ENCODE data around the gene KCNA5. TPM values are rescaled to one million over a fixed set of nuclear protein-coding genes. Genes with fewer than 3 reads are reported as not detected.
A peak's percentile ranks its signal among the peaks of the same experiment; 100 is the strongest.

Gene KCNA5
- total and polyA plus RNA-seq, 8 donors = 0.25 to 11.1 (median 0.91) TPM

DNA sequence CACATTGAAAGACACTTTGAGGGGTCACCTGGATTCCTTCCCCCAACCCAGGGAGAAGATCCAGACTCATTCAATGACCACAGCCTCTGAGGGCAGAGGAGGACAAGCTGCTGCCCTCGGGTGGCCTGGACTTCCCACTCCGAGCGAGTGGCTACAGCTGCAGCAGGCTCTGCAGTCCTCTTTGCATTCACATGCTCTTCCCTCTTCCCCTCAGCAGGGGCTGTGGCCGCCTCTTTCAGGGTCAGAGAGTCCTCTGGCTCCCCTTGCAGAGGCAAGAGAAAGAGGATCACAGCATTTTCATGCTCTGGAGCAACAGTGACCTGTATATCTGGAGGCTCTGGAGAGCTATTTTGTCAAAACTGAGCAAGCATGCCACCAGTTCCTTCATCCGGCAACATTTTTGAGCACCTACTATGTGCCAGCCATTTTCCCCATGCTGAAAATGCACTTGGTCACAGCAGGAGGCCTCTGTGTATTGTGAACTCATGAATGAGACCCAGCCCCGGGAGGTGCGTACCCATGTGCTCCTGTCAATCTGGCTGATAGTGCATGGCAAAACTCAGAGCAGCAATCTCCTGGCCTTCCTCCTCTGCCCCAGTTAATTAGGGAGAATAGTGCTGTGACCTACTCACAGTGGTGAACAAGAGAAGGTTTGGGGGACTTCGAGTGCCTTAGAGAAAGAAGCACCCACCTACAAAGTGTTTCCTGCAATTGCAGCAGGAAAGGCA, 42.9 kb upstream of the KCNA5 start:
- TF ChIP-seq CTCF (IDR thresholded peaks at IDR 0.05) = no peak
- ATAC-seq = no peak
- no peak for DNase-seq
- 51 to 57% methylated on average over 8 of the region's 8 CpGs for WGBS, 2 donors
- H3K36me3 ChIP-seq = no peaks in the 10 kb centered on the region
- FAIRE-seq = no peak
- H3K27ac ChIP-seq = no peak overlapping the region
- H3K4me3 ChIP-seq = no peak overlapping the region
- H3K9me3 ChIP-seq = no peaks in the 10 kb centered on the region
- intact Hi-C loops (cut with DNase I) = loop anchor here in 2 of 3 donors (5.0 kb wide), 2 partner anchors 144 to 149 kb away; no protein-coding TSS in a partner anchor
- H3K4me1 ChIP-seq = no peaks in the 10 kb centered on the region
- no peaks in the 10 kb centered on the region for H3K27me3 ChIP-seq

- FAIRE-seq (no peak), ATAC-seq (peak; percentile 86 to 99 (median 98)), DNase-seq (peak; percentile 49 to 82 (median 70))
- no peaks in the 10 kb centered on the region for H3K9me3 ChIP-seq
- no peaks in the 10 kb centered on the region for H3K36me3 ChIP-seq
- intact Hi-C loops (cut with DNase I) = loop anchor here in 2 of 3 donors (5.0 kb wide), 2 partner anchors 146 to 151 kb away; no protein-coding TSS in a partner anchor
- no peak overlapping the region for H3K4me3 ChIP-seq
- H3K27ac ChIP-seq = no peak overlapping the region
- 13 to 18% methylated on average over 9 of the region's 9 CpGs for WGBS, 2 donors
- H3K4me1 ChIP-seq = no peaks in the 10 kb centered on the region
- TF ChIP-seq CTCF (IDR thresholded peaks at IDR 0.05) = peak; percentile 68 to 90 (median 86)
- H3K27me3 ChIP-seq = no peaks in the 10 kb centered on the region
Measured at GRCh38 chr12:5003025-5003666, 40.5 kb upstream of the KCNA5 start.

- Histone ChIP-seq H3K4me1 (no peaks in the 10 kb centered on the region), H3K27me3 (no peaks in the 10 kb centered on the region), H3K9me3 (no peaks in the 10 kb centered on the region), H3K4me3 (no peak overlapping the region), H3K27ac (no peak overlapping the region), H3K36me3 (no peaks in the 10 kb centered on the region)
- WGBS, 2 donors = 64 to 73% methylated on average over 3 of the region's 3 CpGs
- intact Hi-C loops (cut with DNase I) = no loop called here
- ATAC-seq (no peak), FAIRE-seq (no peak), DNase-seq (no peak)
- no peak for TF ChIP-seq CTCF (IDR thresholded peaks at IDR 0.05)
Measured at GRCh38 chr12:5008661-5009060, 35.0 kb upstream of the KCNA5 start.

- no peaks in the 10 kb centered on the region for H3K9me3 ChIP-seq
- DNase-seq (no peak), FAIRE-seq (no peak), ATAC-seq (no peak)
- intact Hi-C loops (cut with DNase I) = no loop called here
- H3K27ac ChIP-seq = no peak overlapping the region
- no peak overlapping the region for H3K4me3 ChIP-seq
- no peaks in the 10 kb centered on the region for H3K36me3 ChIP-seq
- no peaks in the 10 kb centered on the region for H3K27me3 ChIP-seq
- no peak for TF ChIP-seq CTCF (IDR thresholded peaks at IDR 0.05)
- H3K4me1 ChIP-seq = no peaks in the 10 kb centered on the region
- 61 to 75% methylated on average over 6 of the region's 6 CpGs for WGBS, 2 donors
Measured at GRCh38 chr12:5010151-5010550, 33.5 kb upstream of the KCNA5 start.

DNA sequence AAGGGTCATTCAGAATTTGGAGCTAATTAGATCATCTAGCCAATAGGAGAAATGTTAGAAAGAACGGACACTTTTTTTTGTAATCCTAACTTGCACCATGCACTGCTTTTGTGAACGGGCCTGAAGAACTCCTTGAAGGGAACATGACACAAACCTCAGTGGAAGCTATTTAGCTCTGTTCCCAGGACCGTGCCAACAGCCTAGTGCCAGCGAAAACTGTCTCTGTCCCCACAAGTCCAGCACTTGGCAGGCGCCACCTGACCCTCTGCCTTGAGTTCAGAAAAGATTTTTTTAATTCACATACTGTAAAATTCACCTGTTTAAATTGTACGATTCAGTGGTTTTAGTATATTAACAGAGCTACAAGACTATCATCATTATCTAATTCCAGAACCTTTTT, 31.3 kb upstream of the KCNA5 start:
- intact Hi-C loops (cut with DNase I) = no loop called here
- no peak overlapping the region for H3K27ac ChIP-seq
- FAIRE-seq = no peak
- 75 to 92% methylated on average over 6 of the region's 6 CpGs for WGBS, 2 donors
- no peak for DNase-seq
- no peak for TF ChIP-seq CTCF (IDR thresholded peaks at IDR 0.05)
- H3K9me3 ChIP-seq = no peaks in the 10 kb centered on the region
- ATAC-seq = no peak
- H3K4me3 ChIP-seq = no peak overlapping the region
- H3K4me1 ChIP-seq = no peaks in the 10 kb centered on the region
- no peaks in the 10 kb centered on the region for H3K36me3 ChIP-seq
- no peaks in the 10 kb centered on the region for H3K27me3 ChIP-seq

All from pancreas (tissue), 10 donors.